ENCODE data around the gene PSMD4.
A peak's percentile ranks its signal among the peaks of the same experiment; 100 is the strongest.

The PSMD4 gene

GRCh38 chr1:151251656-151252470 is 2.7 kb upstream of the PSMD4 start:
- TF ChIP-seq, protein P1, sequence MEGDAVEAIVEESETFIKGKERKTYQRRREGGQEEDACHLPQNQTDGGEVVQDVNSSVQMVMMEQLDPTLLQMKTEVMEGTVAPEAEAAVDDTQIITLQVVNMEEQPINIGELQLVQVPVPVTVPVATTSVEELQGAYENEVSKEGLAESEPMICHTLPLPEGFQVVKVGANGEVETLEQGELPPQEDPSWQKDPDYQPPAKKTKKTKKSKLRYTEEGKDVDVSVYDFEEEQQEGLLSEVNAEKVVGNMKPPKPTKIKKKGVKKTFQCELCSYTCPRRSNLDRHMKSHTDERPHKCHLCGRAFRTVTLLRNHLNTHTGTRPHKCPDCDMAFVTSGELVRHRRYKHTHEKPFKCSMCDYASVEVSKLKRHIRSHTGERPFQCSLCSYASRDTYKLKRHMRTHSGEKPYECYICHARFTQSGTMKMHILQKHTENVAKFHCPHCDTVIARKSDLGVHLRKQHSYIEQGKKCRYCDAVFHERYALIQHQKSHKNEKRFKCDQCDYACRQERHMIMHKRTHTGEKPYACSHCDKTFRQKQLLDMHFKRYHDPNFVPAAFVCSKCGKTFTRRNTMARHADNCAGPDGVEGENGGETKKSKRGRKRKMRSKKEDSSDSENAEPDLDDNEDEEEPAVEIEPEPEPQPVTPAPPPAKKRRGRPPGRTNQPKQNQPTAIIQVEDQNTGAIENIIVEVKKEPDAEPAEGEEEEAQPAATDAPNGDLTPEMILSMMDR (conservative IDR thresholded peaks at IDR 0.05; ENCODE audit: low read depth, low read length) = peak; percentile 86
- DNase-seq (ENCODE audit: low read depth) = peak; percentile 91
- no peak overlapping the region for H3K4me3 ChIP-seq (ENCODE audit: low read depth, low read length)

DNA sequence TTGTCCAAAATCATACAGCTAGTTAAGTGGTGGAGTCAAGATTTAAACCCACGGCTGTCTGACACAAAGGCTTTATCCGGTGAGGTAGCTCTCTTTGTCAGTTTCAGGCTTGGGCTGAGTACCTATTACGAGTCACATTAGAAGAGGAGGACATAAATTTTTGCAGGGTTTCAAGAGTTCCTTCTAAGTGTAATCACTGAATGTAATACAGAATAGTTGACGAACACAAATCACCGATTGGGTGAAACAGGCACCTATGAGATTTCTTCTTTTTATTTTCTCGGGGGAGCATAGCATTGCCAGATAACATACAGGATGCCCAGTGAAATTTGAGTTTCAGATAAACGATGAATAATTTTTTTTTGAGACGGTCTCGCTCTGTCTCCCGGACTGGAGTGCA is 847 bp downstream of the PSMD4 start:
- TF ChIP-seq, protein P1 (conservative IDR thresholded peaks at IDR 0.05; ENCODE audit: low read depth, low read length) = no peak
- DNase-seq (ENCODE audit: low read depth) = peak; percentile 42
- H3K4me3 ChIP-seq (ENCODE audit: low read depth, low read length) = peak overlapping the region; percentile 87

DNA sequence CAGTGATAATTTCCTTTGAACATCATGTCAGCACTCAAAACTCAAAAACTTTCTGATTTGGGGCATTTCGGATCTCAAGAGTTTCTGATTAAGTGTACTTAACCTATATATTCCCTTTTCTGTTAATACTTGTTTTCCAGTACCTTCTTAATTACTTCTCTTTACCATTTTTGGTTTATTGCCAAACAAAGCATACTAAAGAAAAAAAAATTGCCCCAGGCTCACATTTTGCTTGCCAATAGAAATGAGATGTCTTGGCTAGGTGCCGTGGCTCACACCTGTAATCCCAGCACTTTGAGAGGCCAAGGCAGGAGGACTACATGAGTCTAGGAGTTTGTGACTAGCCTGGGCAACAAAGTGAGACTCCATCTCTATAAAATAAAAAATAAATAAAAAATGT is 4.8 kb downstream of the PSMD4 start:
- no peak for DNase-seq (ENCODE audit: low read depth)
- TF ChIP-seq, protein P1 (conservative IDR thresholded peaks at IDR 0.05; ENCODE audit: low read depth, low read length) = no peak

GRCh38 chr1:151265446-151266236 is 11.1 kb downstream of the PSMD4 start:
- no peak for DNase-seq (ENCODE audit: low read depth)
- TF ChIP-seq, protein P1 (conservative IDR thresholded peaks at IDR 0.05; ENCODE audit: low read depth, low read length) = no peak
- no peak overlapping the region for H3K4me3 ChIP-seq (ENCODE audit: low read depth, low read length)

More for the DNA sequence above, 4.8 kb downstream of the PSMD4 start:
- H3K4me3 ChIP-seq (ENCODE audit: low read depth, low read length) = no peak overlapping the region

DNA sequence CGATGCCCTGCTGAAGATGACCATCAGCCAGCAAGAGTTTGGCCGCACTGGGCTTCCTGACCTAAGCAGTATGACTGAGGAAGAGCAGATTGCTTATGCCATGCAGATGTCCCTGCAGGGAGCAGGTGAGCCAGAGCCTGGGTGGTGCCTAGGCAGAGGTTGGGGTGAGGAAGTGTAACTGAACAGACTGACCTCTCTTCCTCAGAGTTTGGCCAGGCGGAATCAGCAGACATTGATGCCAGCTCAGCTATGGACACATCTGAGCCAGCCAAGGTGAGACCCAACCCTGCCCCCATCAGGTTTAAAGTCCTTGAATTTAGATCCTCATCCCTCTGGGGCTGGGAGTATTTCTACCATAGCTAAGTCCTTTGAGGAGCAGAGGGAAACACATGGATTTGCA is 11.8 kb downstream of the PSMD4 start:
- no peak for DNase-seq (ENCODE audit: low read depth)
- no peak overlapping the region for H3K4me3 ChIP-seq (ENCODE audit: low read depth, low read length)
- TF ChIP-seq, protein P1 (conservative IDR thresholded peaks at IDR 0.05; ENCODE audit: low read depth, low read length) = no peak

DNA sequence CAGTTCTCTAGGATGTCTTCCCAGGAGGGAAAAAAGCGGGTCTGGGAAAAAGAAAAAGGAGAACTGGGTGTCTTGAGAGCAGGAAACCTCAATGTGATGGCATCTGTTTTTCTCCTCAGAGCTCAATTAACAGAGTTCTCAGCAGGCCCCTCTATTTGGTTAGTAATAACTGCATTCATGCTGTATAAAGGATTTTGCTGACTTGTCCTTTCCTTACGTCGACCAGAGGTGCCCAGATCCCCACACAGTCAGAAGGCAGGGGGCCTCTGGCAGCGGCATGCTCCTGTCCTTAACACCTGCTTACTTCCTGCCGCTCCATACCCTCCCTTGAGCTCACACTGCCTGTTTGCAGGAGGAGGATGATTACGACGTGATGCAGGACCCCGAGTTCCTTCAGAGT is 12.3 kb downstream of the PSMD4 start:
- TF ChIP-seq, protein P1 (conservative IDR thresholded peaks at IDR 0.05; ENCODE audit: low read depth, low read length) = no peak
- no peak for DNase-seq (ENCODE audit: low read depth)
- no peak overlapping the region for H3K4me3 ChIP-seq (ENCODE audit: low read depth, low read length)

Data from choroid plexus epithelial cell (primary cell).